HCT116 (cell line): ENCODE results near the gene NEURL1B.
"Not testable (repeated sequence)": the region's sequence is repeated elsewhere in the genome, so short reads cannot be mapped to it uniquely, and the experiment has no call there.

Source experiments
- CBX3 ChIP-seq: IDR thresholded peaks from 2 replicates; pipeline ENCODE4 v1.6.1; 2012; ENCODE audit warnings: low read depth
- CTCF ChIP-seq, 3 experiments: fragments of 200-600 bp in 1 of 3; sonication (generic) in 1 of 3; IDR thresholded peaks in 2 of 3; conservative IDR thresholded peaks in 1 of 3; 2 replicates each; pipeline ENCODE4 v1.5.1; 2012 to 2017; ENCODE audit warnings: low read depth in 2 of 3, low read length in 2 of 3, antibody characterized with exemption in 1 of 3, borderline replicate concordance in 1 of 3, control low read depth in 1 of 3, mild to moderate bottlenecking in 1 of 3, mixed read lengths in 1 of 3, mixed run types in 1 of 3, moderate library complexity in 1 of 3; ENCODE audit not compliant: insufficient read depth in 1 of 3
- EGR1 ChIP-seq: IDR thresholded peaks from 2 replicates; pipeline ENCODE4 v1.6.1; 2012; ENCODE audit warnings: low read depth
- ELF1 ChIP-seq: IDR thresholded peaks from 2 replicates; pipeline ENCODE4 v1.6.1; 2012; ENCODE audit warnings: low read depth, borderline replicate concordance
- EZH2 ChIP-seq: fragments of 200-600 bp; sonication (generic); IDR thresholded peaks from 2 replicates; pipeline ENCODE4 v1.6.1; 2017; ENCODE audit warnings: antibody characterized with exemption, mixed run types
- EZH2phosphoT487 ChIP-seq: fragments of 200-600 bp; IDR thresholded peaks from 2 replicates; pipeline ENCODE4 v1.6.1; 2018; ENCODE audit warnings: antibody characterized with exemption, borderline replicate concordance
- JUND ChIP-seq: IDR thresholded peaks from 2 replicates; pipeline ENCODE4 v1.6.1; 2012
- POLR2A ChIP-seq: IDR thresholded peaks from 2 replicates; pipeline ENCODE4 v1.7.0; 2011; ENCODE audit warnings: borderline replicate concordance; ENCODE audit not compliant: insufficient read depth, insufficient read length; ENCODE audit errors: extremely low read depth
- POLR2AphosphoS5 ChIP-seq: IDR thresholded peaks from 2 replicates; pipeline ENCODE4 v1.6.1; 2011; ENCODE audit warnings: mild to moderate bottlenecking, low read depth, low read length, moderate library complexity
- RAD21 ChIP-seq: IDR thresholded peaks from 2 replicates; pipeline ENCODE4 v1.6.1; 2012; ENCODE audit warnings: low read depth, mild to moderate bottlenecking
- REST ChIP-seq: IDR thresholded peaks from 2 replicates; pipeline ENCODE4 v1.6.1; 2012; ENCODE audit warnings: low read depth
- SIN3A ChIP-seq: IDR thresholded peaks from 2 replicates; pipeline ENCODE4 v1.6.1; 2012; ENCODE audit warnings: low read depth
- SRF ChIP-seq: IDR thresholded peaks from 2 replicates; pipeline ENCODE4 v1.6.1; 2012; ENCODE audit warnings: low read depth
- ZBTB33 ChIP-seq: IDR thresholded peaks from 2 replicates; pipeline ENCODE4 v1.6.1; 2011; ENCODE audit warnings: mild to moderate bottlenecking, low read length, moderate library complexity; ENCODE audit not compliant: insufficient replicate concordance; ENCODE audit errors: extremely low read depth

GRCh38 chr5:172657524-172658233 lies 16.6 kb downstream of the NEURL1B start:
- TF ChIP-seq CTCF (IDR thresholded peaks at IDR 0.05 in 2 of 3, conservative IDR thresholded peaks at IDR 0.05 in 1 of 3; ENCODE audit: borderline replicate concordance in 1 of 3, insufficient read depth in 1 of 3, low read depth in 2 of 3, low read length in 2 of 3); EZH2phosphoT487; POLR2AphosphoS5; REST; ELF1; POLR2A; CBX3; SIN3A; EZH2; ZBTB33; JUND; SRF; RAD21; EGR1: not testable (repeated sequence)
